Measurements from ENCODE around the gene TMEM30B. TPM values are rescaled to one million over a fixed set of nuclear protein-coding genes. Genes with fewer than 3 reads are reported as not detected.

TMEM30B gene
- total and polyA plus RNA-seq, 2 of the 8 experiments (the other 6 are each of a cell fraction or from before 2014, with no cell fraction given), result 11.2 to 18.7 TPM

DNA sequence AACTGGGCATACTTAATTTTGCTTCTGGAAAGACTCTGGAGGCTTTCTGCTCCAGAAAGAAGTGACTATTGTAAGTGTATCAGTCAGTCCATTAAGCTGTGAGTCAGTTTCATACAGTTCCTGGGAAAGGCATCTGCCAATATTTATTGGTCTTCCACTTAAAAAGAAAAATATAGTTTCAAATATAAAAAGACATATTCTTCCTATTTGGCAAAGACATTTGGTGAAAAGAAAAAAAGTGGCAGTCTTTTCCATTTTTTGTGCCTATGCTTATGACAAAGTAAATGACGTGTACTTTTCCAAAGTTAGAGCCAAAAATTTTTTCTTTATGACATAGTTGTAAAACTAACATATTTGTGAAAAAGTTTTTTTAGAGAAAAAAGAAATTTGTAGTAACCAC lies 12.3 kb downstream of the TMEM30B start:
- no peak overlapping the region for H2BK20ac ChIP-seq (ENCODE audit: low read length)
- no peak overlapping the region for H3K23ac ChIP-seq (ENCODE audit: insufficient read length)
- no peaks in the 10 kb centered on the region for H3K23me2 ChIP-seq (ENCODE audit: low read depth, low read length)
- H2AK5ac ChIP-seq (ENCODE audit: low read depth, low read length), result no peak overlapping the region
- H2BK15ac ChIP-seq (ENCODE audit: low read length), result no peak overlapping the region
- ChIA-PET CTCF (ENCODE audit: partially characterized antibody) (interaction anchor here (0.6 to 5.3 kb wide), 21 partner anchors 8 to 613 kb away, joined by 3 to 52 read pairs (median 3); partner anchors contain the start of gene TMEM30B), POLR2A (ENCODE audit: partially characterized antibody) (no interaction called here)
- no peaks in the 10 kb centered on the region for H3K9me3 ChIP-seq (ENCODE audit: insufficient read depth in 2 of 2, low read depth in 1 of 2, low read length in 1 of 2)
- FAIRE-seq, result no peak
- no peak overlapping the region for H3K4me2 ChIP-seq (ENCODE audit: insufficient read depth in 1 of 2, low read depth in 2 of 2, low read length in 2 of 2)
- no peak overlapping the region for H3K4ac ChIP-seq (replicated peaks; ENCODE audit: insufficient read length, low read depth, low read length)
- no peak overlapping the region for H2BK5ac ChIP-seq (ENCODE audit: low read depth, low read length)
- H3K27ac ChIP-seq (ENCODE audit: low read depth, low read length), result no peak overlapping the region
- H4K5ac ChIP-seq (ENCODE audit: insufficient read length, low read depth, low read length), result no peak overlapping the region
- H3K4me1 ChIP-seq (replicated peaks in 1 of 4; ENCODE audit: control insufficient read depth in 3 of 4, insufficient read depth in 4 of 4, low read length in 3 of 4), result no peaks in the 10 kb centered on the region
- no peak overlapping the region for H2BK120ac ChIP-seq (replicated peaks; ENCODE audit: low read depth, low read length)
- WGBS, 2 experiments (ENCODE audit: extremely low coverage in 1 of 2, insufficient coverage in 1 of 2, insufficient read length in 1 of 2, insufficient replicate concordance in 2 of 2, low coverage in 1 of 2, low lambda C conversion rate in 2 of 2, missing lambda C conversion rate in 1 of 2), result 80% methylated on average over 1 of the region's 1 CpG; no CpG with 5 or more reads in 1 of the 2 experiments
- DNase-seq (ENCODE audit: low read depth in 1 of 2, low spot score in 2 of 2), result no peak
- H3K79me1 ChIP-seq (ENCODE audit: low read depth, low read length), result no peaks in the 10 kb centered on the region
- H3K9ac ChIP-seq (replicated peaks in 1 of 4; ENCODE audit: extremely low read depth in 1 of 4, low read depth in 3 of 4, low read length in 3 of 4), result no peak overlapping the region
- no peak overlapping the region for H3K56ac ChIP-seq (replicated peaks; ENCODE audit: insufficient read length, low read depth, low read length)
- H3K14ac ChIP-seq (ENCODE audit: insufficient read length), result no peak overlapping the region
- no peak overlapping the region for H4K91ac ChIP-seq (replicated peaks; ENCODE audit: insufficient read length, low read length)
- no peak overlapping the region for H2AFZ ChIP-seq (ENCODE audit: low read length)
- H3K18ac ChIP-seq (ENCODE audit: extremely low read depth, low read length), result no peak overlapping the region
- H2BK12ac ChIP-seq (ENCODE audit: low read depth, low read length), result no peak overlapping the region
- H3K27me3 ChIP-seq (replicated peaks in 1 of 4; ENCODE audit: control insufficient read depth in 3 of 4, extremely low read depth in 1 of 4, insufficient read depth in 3 of 4, low read length in 3 of 4), result no peaks in the 10 kb centered on the region; a peak in 2 of 7 replicates
- H3K79me2 ChIP-seq (ENCODE audit: control insufficient read depth in 1 of 2, insufficient read depth in 2 of 2, low read length in 2 of 2), result no peaks in the 10 kb centered on the region
- H4K20me1 ChIP-seq (replicated peaks in 1 of 2; ENCODE audit: control insufficient read depth in 1 of 2, insufficient read depth in 2 of 2, low read length in 2 of 2), result no peaks in the 10 kb centered on the region
- no peaks in the 10 kb centered on the region for H3K36me3 ChIP-seq (ENCODE audit: control insufficient read depth in 2 of 4, insufficient read depth in 4 of 4, low read length in 3 of 4)
- no peak overlapping the region for H3K4me3 ChIP-seq (ENCODE audit: extremely low read depth in 1 of 4, insufficient read depth in 2 of 4, low read depth in 3 of 4, low read length in 4 of 4)
- H4K8ac ChIP-seq (ENCODE audit: extremely low read depth, insufficient read depth, low read length), result no peak overlapping the region
- no peak for TF ChIP-seq EGR1 (IDR thresholded peaks at IDR 0.05; ENCODE audit: borderline replicate concordance, low read depth, low read length)
- TF ChIP-seq CBX8 (IDR thresholded peaks at IDR 0.05; ENCODE audit: borderline replicate concordance, low read depth, low read length), result no peak
- TF ChIP-seq KDM1A (IDR thresholded peaks at IDR 0.05; ENCODE audit: borderline replicate concordance, low read length), result no peak
- TF ChIP-seq SIRT6 (IDR thresholded peaks at IDR 0.05; ENCODE audit: low read length), result no peak
- no peak for TF ChIP-seq FOSL1 (IDR thresholded peaks at IDR 0.05; ENCODE audit: insufficient read depth, low read depth, low read length)
- TF ChIP-seq SP1 (IDR thresholded peaks at IDR 0.05; ENCODE audit: low read depth, low read length), result no peak
- TF ChIP-seq, protein P1, sequence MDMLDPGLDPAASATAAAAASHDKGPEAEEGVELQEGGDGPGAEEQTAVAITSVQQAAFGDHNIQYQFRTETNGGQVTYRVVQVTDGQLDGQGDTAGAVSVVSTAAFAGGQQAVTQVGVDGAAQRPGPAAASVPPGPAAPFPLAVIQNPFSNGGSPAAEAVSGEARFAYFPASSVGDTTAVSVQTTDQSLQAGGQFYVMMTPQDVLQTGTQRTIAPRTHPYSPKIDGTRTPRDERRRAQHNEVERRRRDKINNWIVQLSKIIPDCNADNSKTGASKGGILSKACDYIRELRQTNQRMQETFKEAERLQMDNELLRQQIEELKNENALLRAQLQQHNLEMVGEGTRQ (IDR thresholded peaks at IDR 0.05; ENCODE audit: low read length), result no peak
- TF ChIP-seq RNF2 (IDR thresholded peaks at IDR 0.05; ENCODE audit: borderline replicate concordance, low read depth, low read length, missing control alignments, poor library complexity, severe bottlenecking), result no peak
- no peak for TF ChIP-seq POLR2AphosphoS5 (IDR thresholded peaks at IDR 0.05; ENCODE audit: low read depth, low read length)
- no peak for TF ChIP-seq ZNF274 (IDR thresholded peaks at IDR 0.05; ENCODE audit: borderline replicate concordance, extremely low read depth, low read length)
- TF ChIP-seq RXRA (IDR thresholded peaks at IDR 0.05; ENCODE audit: insufficient read depth, low read depth, low read length), result no peak
- TF ChIP-seq ASH2L (IDR thresholded peaks at IDR 0.05; ENCODE audit: low read length), result no peak
- no peak for TF ChIP-seq TCF12 (IDR thresholded peaks at IDR 0.05; ENCODE audit: low read depth, low read length)
- TF ChIP-seq CEBPB (IDR thresholded peaks at IDR 0.05; ENCODE audit: low read depth, low read length), result no peak

All from H1 (cell line).